Stimulated activated CD4-positive, alpha-beta T cell treated with anti-CD3 and anti-CD28 coated beads, Interleukin-1b, Interleukin-23, amount 100 ng/mL, for 24 hours (primary cell): ENCODE results near the gene RGS6.

Source experiments
- DNase-seq, 4 experiments: peaks; one replicate each; pipeline ENCODE4 v3.0.0-alpha.2; 2020; ENCODE audit warnings: low read depth in 4 of 4, low spot score in 1 of 4

Gene RGS6

GRCh38 chr14:72521968-72522741 lies 589.9 kb downstream of the RGS6 start:
- DNase-seq, result no peak

DNA sequence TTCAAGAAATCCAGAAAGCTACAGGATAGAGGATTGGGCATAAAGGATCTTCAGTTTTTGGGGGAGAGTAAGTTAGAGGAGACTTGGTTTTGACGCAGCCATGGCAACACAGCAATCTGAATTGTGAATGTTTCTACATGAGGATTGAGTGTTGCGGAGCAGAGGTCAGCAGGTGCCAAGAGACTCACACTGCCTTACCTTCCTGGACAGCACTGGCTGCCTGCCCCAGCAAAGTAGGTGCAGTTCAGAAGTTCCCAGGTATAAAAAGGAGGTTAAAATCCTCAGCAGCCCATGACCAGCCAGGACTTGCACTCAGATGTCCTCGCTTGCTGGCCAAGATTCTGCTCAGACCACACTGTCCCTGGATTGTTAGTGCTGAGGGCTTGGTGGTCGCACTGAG lies 590.6 kb downstream of the RGS6 start:
- no peak for DNase-seq

GRCh38 chr14:72523424-72524294 lies 591.4 kb downstream of the RGS6 start:
- no peak for DNase-seq

GRCh38 chr14:72524295-72524629 lies 592.0 kb downstream of the RGS6 start:
- DNase-seq, result no peak

- no peak for DNase-seq
Measured at GRCh38 chr14:72525087-72525915, 593.1 kb downstream of the RGS6 start.

DNA sequence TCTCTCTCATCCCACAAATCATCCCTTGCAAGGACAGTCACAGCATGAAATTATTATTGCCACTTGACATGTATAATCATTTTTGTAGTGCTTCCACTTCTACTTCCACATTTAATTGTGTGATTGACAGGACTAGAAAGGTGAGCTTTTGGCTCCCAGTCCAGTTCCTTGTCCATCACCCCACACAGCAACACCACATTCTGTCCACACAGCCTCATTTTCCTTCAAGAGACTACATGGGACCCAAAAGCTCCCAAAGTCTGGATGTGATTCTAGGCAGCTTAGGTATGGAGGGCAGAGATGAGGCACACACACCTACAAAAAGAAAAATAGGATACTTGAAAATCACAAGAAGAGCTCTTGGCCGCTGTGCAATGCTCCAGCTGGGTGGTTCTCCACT lies 595.4 kb downstream of the RGS6 start:
- no peak for DNase-seq

DNA sequence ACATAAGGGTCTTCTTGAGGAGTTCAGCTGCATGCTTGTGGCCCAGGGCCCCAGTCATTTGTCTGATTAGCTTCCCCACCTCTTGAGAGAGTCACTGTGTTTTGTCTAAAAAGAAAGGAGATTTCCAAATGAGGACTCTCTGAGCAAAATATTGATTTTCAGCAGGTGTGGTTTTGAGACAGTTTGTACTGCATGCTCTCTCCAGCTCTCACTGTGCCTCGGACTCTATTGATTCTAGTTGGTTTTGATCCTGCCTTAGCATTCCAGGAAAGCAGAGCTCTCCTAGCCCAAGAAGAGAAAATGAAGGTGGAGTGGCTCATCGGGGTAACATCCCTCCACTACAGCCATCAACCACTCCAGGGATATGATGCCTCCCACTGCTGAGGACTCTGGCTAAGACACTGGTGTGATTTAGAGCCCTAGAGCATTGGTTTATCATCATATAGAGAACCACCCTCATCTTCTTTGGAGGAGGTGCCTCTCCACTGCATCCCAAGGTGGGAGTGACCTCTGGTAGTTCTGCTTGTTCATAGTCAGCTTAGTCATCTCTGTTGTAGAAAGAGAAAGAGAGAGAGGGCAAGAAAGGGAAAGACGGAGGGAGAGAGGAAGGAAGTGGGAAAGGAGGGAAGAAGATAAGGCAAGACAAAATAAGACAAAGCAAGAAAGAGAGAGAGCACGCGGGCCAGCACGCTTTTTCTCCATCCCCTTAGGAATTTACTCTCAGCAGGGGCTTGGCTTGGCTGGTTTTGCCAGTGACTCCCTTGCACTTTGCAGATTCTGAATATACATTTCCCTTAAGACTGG lies 596.0 kb downstream of the RGS6 start:
- no peak for DNase-seq

DNA sequence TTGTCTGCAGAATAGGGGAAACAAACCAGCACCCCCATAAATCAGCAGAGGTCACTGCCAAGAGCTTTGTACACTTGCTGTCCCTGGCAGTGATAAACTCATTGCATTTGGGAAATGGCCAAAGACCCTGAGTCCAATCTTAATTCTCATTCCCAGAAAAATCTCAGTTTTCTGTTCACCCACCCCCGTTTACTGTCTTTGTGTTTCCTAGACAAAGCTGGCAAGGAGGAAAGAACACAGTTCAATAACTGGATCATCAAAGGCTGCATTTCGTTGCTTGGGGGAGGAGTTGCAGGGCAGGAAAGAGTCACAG lies 596.6 kb downstream of the RGS6 start:
- DNase-seq, result no peak

DNA sequence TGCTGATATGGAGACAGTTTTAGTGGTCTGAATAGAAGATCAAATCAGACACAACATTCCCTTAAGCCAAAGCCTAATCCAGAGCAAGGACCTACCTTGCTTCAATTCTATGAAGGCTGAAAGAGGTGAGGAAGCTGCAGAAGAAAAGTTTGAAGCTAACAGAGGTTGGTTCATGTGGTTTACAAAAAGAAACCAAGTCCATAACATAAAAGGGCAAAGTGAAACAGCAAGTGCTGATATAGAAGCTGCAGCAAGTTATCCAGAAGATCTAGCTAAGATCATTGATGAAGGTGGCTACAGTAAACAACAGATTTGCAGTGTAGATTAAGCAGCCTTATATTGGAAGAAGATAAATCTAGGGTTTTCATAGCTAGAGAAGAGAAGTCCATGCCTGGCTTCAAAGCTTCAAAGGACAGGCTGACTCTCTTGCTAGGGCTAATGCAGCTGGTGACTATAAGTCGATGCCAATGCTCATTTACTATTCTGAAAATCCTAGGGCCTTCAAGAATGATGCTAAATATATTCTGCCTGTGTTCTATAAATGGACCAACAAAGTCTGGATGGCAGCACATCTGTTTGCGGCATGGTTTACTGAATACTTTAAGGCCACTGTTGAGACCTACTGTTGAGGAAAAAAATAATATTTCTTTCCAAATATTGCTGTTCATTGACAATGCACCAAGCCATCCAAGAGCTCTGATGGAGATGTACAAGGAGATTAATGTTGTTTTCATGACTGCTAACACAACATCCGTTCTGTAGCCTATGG lies 600.6 kb downstream of the RGS6 start:
- DNase-seq, result no peak

DNA sequence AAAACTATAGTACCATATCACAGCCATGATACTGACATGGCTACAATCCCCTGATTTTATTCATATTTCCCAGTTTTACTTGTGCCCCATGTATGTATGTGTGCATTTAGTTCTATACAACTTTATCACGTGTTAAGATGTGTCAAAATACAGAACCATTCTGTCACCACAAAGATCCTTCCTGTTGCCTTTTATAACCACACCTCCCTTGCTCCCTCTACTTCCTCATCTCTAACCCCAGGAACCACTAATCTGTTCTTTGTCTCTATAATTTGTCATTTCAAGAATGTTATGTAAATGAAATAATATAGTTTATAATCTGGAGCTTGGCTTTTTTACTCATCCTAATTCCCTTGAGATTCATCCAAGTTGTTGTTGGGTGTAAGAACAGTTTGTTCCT lies 603.3 kb downstream of the RGS6 start:
- DNase-seq, result no peak

DNA sequence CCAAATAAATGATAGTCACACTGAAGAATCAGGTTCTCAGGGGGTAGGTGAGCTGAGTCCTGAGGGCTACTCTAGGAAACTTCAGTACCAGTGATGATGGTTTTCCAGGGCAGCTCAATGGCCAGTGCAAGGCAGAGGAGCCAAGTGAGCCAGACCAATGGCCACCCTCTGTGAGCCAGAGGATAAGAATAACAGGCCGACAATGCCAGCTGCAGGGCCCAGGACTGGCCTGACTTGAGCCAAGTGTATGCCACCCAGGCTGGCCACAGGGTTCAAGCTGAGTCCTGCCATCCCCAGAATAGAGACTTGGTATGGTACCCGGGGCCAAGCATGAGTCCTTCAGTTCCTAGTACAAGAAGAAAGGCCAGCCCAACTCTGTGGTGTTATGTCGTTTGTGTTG lies 606.2 kb downstream of the RGS6 start:
- DNase-seq, result no peak

DNA sequence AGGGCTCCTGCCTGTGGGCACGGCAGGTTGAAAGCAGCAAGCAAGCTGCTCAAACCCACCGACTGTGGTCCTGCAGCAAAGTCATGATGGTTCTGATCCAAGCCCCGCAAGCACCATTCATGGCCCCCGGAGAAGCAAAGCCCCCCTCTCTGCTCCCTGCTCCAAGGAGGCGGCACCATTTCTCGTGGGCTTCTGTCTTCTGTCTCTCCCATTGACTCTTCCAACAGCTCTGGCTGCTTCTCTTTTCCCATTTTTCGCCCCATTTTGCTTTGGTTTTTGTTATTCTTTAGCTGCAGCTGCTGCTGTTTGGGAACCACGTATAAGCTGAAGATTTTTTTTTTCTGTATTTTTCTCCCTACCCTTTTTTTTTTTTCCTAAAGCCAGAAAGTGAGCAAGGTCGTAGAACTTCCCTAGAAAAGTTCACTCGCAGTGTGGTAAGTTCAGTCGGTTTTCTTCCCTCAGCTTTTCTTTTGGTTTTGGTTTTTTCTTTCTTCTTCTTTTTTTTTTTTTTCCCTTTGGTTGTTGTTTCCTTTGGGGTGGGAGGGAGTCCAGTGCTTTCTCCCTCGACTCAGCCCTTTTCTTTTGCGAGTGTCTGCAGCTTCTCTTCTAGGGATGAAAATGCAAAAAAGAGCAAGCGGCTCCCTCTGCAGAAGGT lies 607.6 kb downstream of the RGS6 start:
- no peak for DNase-seq

GRCh38 chr14:72540836-72541235 lies 608.6 kb downstream of the RGS6 start:
- DNase-seq, result no peak

DNA sequence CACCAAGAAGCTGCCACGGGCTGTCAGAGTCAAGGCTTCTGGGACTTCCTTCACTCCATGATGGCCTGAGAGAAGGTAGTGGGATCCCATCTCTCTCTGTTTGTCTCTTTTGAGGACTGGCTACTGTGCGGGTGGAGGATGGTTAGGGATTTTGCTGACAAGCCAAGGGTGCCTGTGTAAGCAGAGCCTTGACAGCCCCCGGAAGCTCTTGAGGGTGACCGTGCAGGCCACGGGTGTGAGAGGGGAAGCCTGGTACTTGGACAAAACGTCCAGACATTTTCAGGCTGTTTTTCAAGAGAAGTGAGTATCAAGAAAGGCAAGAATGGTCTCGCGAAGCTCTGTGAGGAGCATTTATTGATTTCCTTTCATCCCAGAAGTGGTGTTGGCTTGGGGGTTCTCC lies 609.3 kb downstream of the RGS6 start:
- no peak for DNase-seq

GRCh38 chr14:72543341-72543740 lies 611.1 kb downstream of the RGS6 start:
- no peak for DNase-seq

GRCh38 chr14:72544615-72545387 lies 612.6 kb downstream of the RGS6 start:
- no peak for DNase-seq

GRCh38 chr14:72545411-72546311 lies 613.4 kb downstream of the RGS6 start:
- no peak for DNase-seq
